Tibial artery (tissue), 4 donors: ENCODE data around the gene MMS19.
A peak's percentile ranks its signal among the peaks of the same experiment; 100 is the strongest.

Experiments used
- DNase-seq, 2 donors: peaks; one replicate each; pipeline ENCODE4 v3.0.0-alpha.2; 2019
- H3K27ac ChIP-seq, 2 donors: fragments of 200-600 bp; sonication (generic) in 1 of 2; 1 replicate in 1 of 2; 2 replicates in 1 of 2; pipeline ENCODE4 v1.5.1; 2018 to 2019; ENCODE audit warnings: mild to moderate bottlenecking in 1 of 2
- H3K27me3 ChIP-seq, 2 donors: fragments of 200-600 bp; sonication (generic) in 1 of 2; one replicate each; pipeline versions ENCODE4 v1.5.1 to v1.6.0; 2016 to 2019
- H3K36me3 ChIP-seq, 3 donors: fragments of 200-600 bp; sonication (generic) in 2 of 3; one replicate each; pipeline ENCODE4 v1.5.1; 2016 to 2019; ENCODE audit warnings: mild to moderate bottlenecking in 2 of 3
- H3K4me1 ChIP-seq, 4 donors: fragments of 200-600 bp; sonication (generic) in 2 of 4; 1 replicate in 3 of 4; 2 replicates in 1 of 4; pipeline ENCODE4 v1.5.1; 2016 to 2019
- H3K4me3 ChIP-seq, 2 donors: fragments of 200-600 bp; sonication (generic) in 1 of 2; 1 replicate in 1 of 2; 2 replicates in 1 of 2; pipeline ENCODE4 v1.5.1; 2018 to 2019; ENCODE audit warnings: mild to moderate bottlenecking in 2 of 2
- H3K9me3 ChIP-seq, 3 donors: fragments of 200-600 bp; sonication (generic) in 1 of 3; one replicate each; pipeline ENCODE4 v1.5.1; 2016 to 2019
- intact Hi-C: fragments of 100-400 bp; cut with DNase I; formaldehyde crosslinking; loops from one replicate; pipeline ENCODE4 v1.15.0; 2023; ENCODE audit warnings: low total_unique reads
- TF ChIP-seq, protein P1 (sequence below), 2 experiments: fragments of 200-600 bp in 1 of 2; fragments of 450-650 bp in 1 of 2; IDR thresholded peaks; one replicate each; pipeline ENCODE4 v1.5.1; 2017 to 2019; ENCODE audit warnings: antibody characterized with exemption in 2 of 2, mild to moderate bottlenecking in 1 of 2, moderate library complexity in 1 of 2

Gene MMS19

DNA sequence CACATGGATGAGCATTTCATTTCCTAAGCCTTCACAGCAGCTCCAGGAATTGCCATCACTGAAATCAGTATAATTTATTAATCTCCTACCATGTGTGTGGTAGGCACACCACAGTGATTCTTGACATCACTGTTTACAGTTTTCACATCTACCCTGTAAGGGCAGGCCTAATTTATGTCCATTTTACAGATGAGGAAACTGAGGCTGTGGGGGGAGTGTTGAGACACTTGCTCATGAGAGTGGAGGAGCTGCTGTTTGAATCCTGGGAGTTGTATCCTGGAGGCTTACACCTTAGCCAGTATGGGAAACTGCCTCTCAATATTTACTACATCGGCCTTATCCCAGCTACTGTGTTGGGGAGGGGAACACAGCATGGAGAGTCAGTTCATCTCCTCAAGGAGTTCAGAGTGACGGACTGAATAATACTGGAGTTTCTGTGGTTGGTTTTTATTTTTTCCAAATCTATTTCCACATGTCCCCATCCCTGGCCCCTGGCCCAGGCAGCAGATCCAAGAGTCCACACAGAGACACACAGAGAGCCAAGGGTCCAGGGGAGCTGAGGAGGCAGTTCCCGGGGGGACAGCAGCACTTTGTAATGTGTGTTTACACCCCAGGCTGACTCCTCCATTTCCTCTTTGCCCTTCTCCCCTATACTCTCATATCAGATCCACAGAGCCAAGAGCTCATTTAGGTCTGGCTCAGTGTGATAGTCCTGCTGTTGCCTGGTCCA lies 13.7 kb upstream of the MMS19 start:
- H3K27ac ChIP-seq = no peak overlapping the region
- no peaks in the 10 kb centered on the region for H3K9me3 ChIP-seq
- H3K27me3 ChIP-seq = no peaks in the 10 kb centered on the region
- DNase-seq = peak; percentile 39 to 57
- H3K4me3 ChIP-seq = no peak overlapping the region
- intact Hi-C loops = no loop called here
- H3K36me3 ChIP-seq = no peaks in the 10 kb centered on the region
- TF ChIP-seq, protein P1, sequence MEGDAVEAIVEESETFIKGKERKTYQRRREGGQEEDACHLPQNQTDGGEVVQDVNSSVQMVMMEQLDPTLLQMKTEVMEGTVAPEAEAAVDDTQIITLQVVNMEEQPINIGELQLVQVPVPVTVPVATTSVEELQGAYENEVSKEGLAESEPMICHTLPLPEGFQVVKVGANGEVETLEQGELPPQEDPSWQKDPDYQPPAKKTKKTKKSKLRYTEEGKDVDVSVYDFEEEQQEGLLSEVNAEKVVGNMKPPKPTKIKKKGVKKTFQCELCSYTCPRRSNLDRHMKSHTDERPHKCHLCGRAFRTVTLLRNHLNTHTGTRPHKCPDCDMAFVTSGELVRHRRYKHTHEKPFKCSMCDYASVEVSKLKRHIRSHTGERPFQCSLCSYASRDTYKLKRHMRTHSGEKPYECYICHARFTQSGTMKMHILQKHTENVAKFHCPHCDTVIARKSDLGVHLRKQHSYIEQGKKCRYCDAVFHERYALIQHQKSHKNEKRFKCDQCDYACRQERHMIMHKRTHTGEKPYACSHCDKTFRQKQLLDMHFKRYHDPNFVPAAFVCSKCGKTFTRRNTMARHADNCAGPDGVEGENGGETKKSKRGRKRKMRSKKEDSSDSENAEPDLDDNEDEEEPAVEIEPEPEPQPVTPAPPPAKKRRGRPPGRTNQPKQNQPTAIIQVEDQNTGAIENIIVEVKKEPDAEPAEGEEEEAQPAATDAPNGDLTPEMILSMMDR (IDR thresholded peaks at IDR 0.05) = no peak
- H3K4me1 ChIP-seq = peaks cover 0 to 8% (median 0%) of the 10 kb centered on the region in 4 donors

DNA sequence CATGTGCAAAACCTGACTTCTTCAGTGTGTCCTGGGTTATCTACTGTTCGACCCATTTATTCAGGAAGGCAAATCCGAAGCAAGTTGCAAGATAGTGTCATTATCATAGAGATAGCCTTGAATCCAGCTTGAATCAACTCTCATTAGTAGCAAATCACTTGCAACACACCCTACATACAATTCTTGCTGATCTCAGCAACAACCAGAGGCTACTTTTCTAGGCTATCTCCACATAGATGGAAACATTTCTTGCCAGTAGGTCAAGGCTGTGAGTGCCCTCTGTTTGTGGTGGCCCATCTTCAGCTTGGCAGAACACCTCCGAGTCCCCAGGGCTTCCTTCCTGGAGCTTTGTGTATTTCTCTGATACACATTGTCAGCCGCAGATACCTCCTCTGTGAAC lies 12.5 kb upstream of the MMS19 start:
- no peak overlapping the region for H3K27ac ChIP-seq
- H3K4me3 ChIP-seq = no peak overlapping the region
- H3K4me1 ChIP-seq = peaks cover 0 to 8% (median 0%) of the 10 kb centered on the region in 4 donors
- H3K9me3 ChIP-seq = no peaks in the 10 kb centered on the region
- no peaks in the 10 kb centered on the region for H3K36me3 ChIP-seq
- peak in 1 of 2 donors; percentile 7 for DNase-seq
- intact Hi-C loops = no loop called here
- no peaks in the 10 kb centered on the region for H3K27me3 ChIP-seq
- TF ChIP-seq, protein P1 (IDR thresholded peaks at IDR 0.05) = no peak

DNA sequence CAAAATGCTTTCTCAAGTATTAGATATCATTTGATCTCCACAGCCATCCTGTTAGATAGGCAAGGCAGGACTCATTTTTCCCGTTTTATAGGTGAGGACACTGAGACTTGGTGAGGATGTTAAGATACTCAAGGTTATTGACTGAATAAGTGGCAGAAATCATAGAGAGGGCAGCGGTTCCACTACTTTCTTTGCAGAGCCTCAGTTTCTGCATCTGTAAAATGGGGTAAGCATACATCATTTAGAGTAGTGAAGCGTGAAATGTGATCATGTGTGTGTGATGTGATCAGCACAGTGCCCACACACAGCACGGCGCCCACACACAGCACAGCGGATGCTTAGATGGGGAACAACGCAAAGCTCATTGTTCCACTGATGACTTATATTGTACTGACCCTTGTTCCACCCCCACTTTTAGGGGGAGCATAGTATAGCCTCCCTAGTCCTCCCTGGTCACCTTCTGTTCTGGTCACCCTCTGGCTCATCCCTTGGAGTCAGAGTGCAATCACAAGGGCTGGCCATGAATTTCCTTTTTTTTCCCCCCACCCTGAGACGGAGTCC lies 11.0 kb upstream of the MMS19 start:
- TF ChIP-seq, protein P1 (IDR thresholded peaks at IDR 0.05) = no peak
- H3K36me3 ChIP-seq = no peaks in the 10 kb centered on the region
- H3K4me1 ChIP-seq = peaks cover 0 to 8% (median 0%) of the 10 kb centered on the region in 4 donors
- H3K9me3 ChIP-seq = no peaks in the 10 kb centered on the region
- DNase-seq = no peak
- H3K27ac ChIP-seq = no peak overlapping the region
- intact Hi-C loops = no loop called here
- no peaks in the 10 kb centered on the region for H3K27me3 ChIP-seq
- no peak overlapping the region for H3K4me3 ChIP-seq

DNA sequence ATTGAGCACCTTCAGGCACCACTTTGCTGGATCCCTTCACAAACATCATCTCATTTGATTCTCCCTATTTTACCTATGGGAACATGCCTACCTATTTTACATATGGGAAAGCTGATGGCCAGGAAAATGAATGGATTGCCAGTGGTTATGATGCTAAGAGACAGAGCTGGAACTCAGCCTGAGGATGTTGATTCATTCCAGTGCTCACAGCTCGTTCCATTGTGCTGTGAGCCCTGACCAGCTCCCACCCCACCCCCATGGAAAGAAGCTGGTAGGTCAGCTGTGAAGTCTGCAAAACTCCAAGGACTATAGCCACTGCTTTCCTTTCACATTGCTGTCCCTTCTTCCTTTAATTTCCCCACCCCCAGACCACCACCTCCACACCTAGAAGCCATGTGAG lies 10.1 kb upstream of the MMS19 start:
- DNase-seq = no peak
- TF ChIP-seq, protein P1 (IDR thresholded peaks at IDR 0.05) = no peak
- Histone ChIP-seq H3K27ac (no peak overlapping the region), H3K27me3 (no peaks in the 10 kb centered on the region), H3K9me3 (no peaks in the 10 kb centered on the region), H3K4me3 (no peak overlapping the region), H3K36me3 (no peaks in the 10 kb centered on the region), H3K4me1 (peaks cover 0 to 8% (median 0%) of the 10 kb centered on the region in 4 donors)
- intact Hi-C loops = no loop called here

DNA sequence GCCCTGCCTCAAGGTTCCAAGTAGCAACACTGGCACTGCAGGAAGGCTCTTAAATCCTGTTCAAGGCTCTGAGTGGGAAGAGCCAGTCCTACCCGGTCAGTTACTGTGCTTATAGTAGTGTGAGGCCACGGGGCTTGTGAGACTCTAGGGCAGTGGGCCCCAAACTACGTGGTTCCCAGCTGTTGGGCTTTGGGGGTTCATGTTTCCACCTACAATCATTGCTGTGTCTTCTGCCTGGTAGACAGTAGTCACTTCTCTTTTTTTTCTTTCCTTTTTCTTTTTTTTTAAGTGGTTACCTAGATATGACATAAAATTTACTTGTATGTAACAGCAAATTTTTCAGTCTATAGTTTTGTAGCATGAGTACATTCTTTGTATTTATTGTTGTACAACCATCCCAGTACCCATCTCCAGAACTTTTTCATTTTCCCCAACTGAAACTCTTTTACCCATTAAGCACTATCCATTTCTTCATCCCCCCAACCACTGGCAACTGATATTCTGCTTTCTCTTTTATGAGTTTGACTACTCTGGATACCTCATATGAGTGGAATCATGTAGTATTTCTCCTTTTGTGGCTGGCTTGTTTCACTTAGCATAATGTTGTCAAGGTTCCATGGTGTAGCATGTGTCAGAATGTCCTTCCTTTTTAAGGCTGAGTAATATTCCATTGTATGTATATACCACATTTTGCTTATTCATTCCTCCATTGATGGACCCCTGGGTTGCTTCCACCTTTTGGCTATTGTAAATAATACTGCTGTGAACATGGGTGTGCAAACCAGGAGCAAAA lies 8.2 kb upstream of the MMS19 start:
- TF ChIP-seq, protein P1 (IDR thresholded peaks at IDR 0.05) = no peak
- H3K9me3 ChIP-seq = no peaks in the 10 kb centered on the region
- DNase-seq = no peak
- intact Hi-C loops = no loop called here
- no peaks in the 10 kb centered on the region for H3K27me3 ChIP-seq
- H3K4me1 ChIP-seq = no peaks in the 10 kb centered on the region
- H3K27ac ChIP-seq = no peak overlapping the region
- no peaks in the 10 kb centered on the region for H3K36me3 ChIP-seq
- no peak overlapping the region for H3K4me3 ChIP-seq
